Neural progenitor cell (in vitro differentiated cells): ENCODE measurements around the gene RAB24. TPM values are rescaled to one million over a fixed set of nuclear protein-coding genes. Genes with fewer than 3 reads are reported as not detected.

Experiments
- DNase-seq: peaks from one replicate; pipeline ENCODE4 v3.0.0-alpha.2; 2016; ENCODE audit warnings: low spot score
- H2AFZ ChIP-seq: fragments of 200-600 bp; sonication (generic); replicated peaks from 2 replicates; pipeline ENCODE4 v1.6.1; 2016; ENCODE audit warnings: antibody characterized with exemption
- H3F3A ChIP-seq: fragments of 200-600 bp; sonication (generic); 2 replicates; pipeline ENCODE4 v1.6.1; 2016; ENCODE audit warnings: antibody characterized with exemption, low read depth
- H3K27ac ChIP-seq: fragments of 200-600 bp; sonication (generic); 2 replicates; pipeline ENCODE4 v1.5.1; 2016; ENCODE audit warnings: mild to moderate bottlenecking
- H3K27me3 ChIP-seq: fragments of 200-600 bp; sonication (generic); 2 replicates; pipeline ENCODE4 v1.6.1; 2016; ENCODE audit warnings: mild to moderate bottlenecking, moderate library complexity
- H3K36me3 ChIP-seq: fragments of 200-600 bp; sonication (generic); 2 replicates; pipeline ENCODE4 v1.5.1; 2016
- H3K4me1 ChIP-seq: fragments of 200-600 bp; sonication (generic); 2 replicates; pipeline ENCODE4 v1.6.1; 2016; ENCODE audit warnings: mixed run types
- H3K4me2 ChIP-seq: fragments of 200-600 bp; sonication (generic); 2 replicates; pipeline ENCODE4 v1.6.1; 2016
- H3K4me3 ChIP-seq: fragments of 200-600 bp; sonication (generic); 2 replicates; pipeline ENCODE4 v1.5.1; 2016
- H3K79me2 ChIP-seq: fragments of 200-600 bp; sonication (generic); 2 replicates; pipeline ENCODE4 v1.6.1; 2016; ENCODE audit warnings: low read depth
- H3K9ac ChIP-seq: fragments of 200-600 bp; sonication (generic); 2 replicates; pipeline ENCODE4 v1.6.1; 2016
- H3K9me3 ChIP-seq: fragments of 200-600 bp; sonication (generic); 2 replicates; pipeline ENCODE4 v1.5.1; 2016; ENCODE audit warnings: low read depth
- H4K20me1 ChIP-seq: fragments of 200-600 bp; sonication (generic); 2 replicates; pipeline ENCODE4 v1.6.1; 2016; ENCODE audit warnings: low read depth
- H3K27ac Mint-ChIP-seq: 3 replicates; pipeline ENCODE4 v1.8.0; 2021; ENCODE audit warnings: mixed read lengths
- H3K27me3 Mint-ChIP-seq: 2 replicates; pipeline ENCODE4 v1.8.0; 2022; ENCODE audit warnings: low read depth, mild to moderate bottlenecking, inconsistent platforms, moderate library complexity, mixed read lengths; ENCODE audit not compliant: insufficient read depth
- H3K36me3 Mint-ChIP-seq: 3 replicates; pipeline ENCODE4 v1.8.0; 2021; ENCODE audit warnings: mixed read lengths
- H3K4me1 Mint-ChIP-seq: 3 replicates; pipeline ENCODE4 v1.8.0; 2021; ENCODE audit warnings: mixed read lengths
- H3K4me3 Mint-ChIP-seq: 3 replicates; pipeline ENCODE4 v1.8.0; 2021; ENCODE audit warnings: mild to moderate bottlenecking, moderate library complexity, mixed read lengths
- H3K9me3 Mint-ChIP-seq: 3 replicates; pipeline ENCODE4 v1.8.0; 2020; ENCODE audit warnings: mixed read lengths
- CTCF ChIP-seq: fragments of 200-600 bp; sonication (generic); IDR thresholded peaks from 2 replicates; pipeline ENCODE4 v1.5.1; 2017; ENCODE audit warnings: antibody characterized with exemption, mild to moderate bottlenecking
- EZH2 ChIP-seq: fragments of 200-600 bp; sonication (generic); IDR thresholded peaks from 2 replicates; pipeline ENCODE4 v1.6.1; 2017; ENCODE audit warnings: antibody characterized with exemption, mild to moderate bottlenecking, moderate library complexity
- EZH2phosphoT487 ChIP-seq: fragments of 200-600 bp; sonication (generic); IDR thresholded peaks from 2 replicates; pipeline ENCODE4 v1.6.1; 2017; ENCODE audit warnings: antibody characterized with exemption
- total RNA-seq: library from RNA; depleted of rRNA; stranded (reverse); fragments of >200 nt; gene quantifications from 2 replicates; pipeline ENCODE4 v1.2.3, GENCODE V29; 2015; ENCODE audit warnings: low replicate concordance

RAB24 gene
- total RNA-seq, 1 donor from 2014 or later, result 4.3 TPM

- Mint-ChIP-seq H3K4me1 (peaks cover 27% of the 10 kb centered on the region), H3K4me3 (peak overlapping the region; percentile 92), H3K27ac (no peak overlapping the region), H3K9me3 (no peaks in the 10 kb centered on the region), H3K27me3 (peaks cover 6% of the 10 kb centered on the region), H3K36me3 (peaks cover 22% of the 10 kb centered on the region)
- Histone ChIP-seq H3K9ac (no peak overlapping the region), H3K9me3 (no peaks in the 10 kb centered on the region), H2AFZ (no peak overlapping the region), H3F3A (peaks cover 60% of the 10 kb centered on the region), H3K79me2 (peaks cover 22% of the 10 kb centered on the region), H3K4me3 (no peak overlapping the region), H3K27ac (no peak overlapping the region), H3K4me1 (no peaks in the 10 kb centered on the region), H4K20me1 (peaks cover 69% of the 10 kb centered on the region), H3K27me3 (peaks cover 7% of the 10 kb centered on the region), H3K4me2 (no peak overlapping the region), H3K36me3 (peaks cover 3% of the 10 kb centered on the region)
- DNase-seq, result no peak
- TF ChIP-seq CTCF (no peak), EZH2 (no peak), EZH2phosphoT487 (no peak)
These were observed 1.9 kb downstream of the RAB24 start for GRCh38 chr5:177301503-177302165.

GRCh38 chr5:177300951-177301350 is 2.6 kb downstream of the RAB24 start:
- Histone ChIP-seq H3K27me3 (peaks cover 7% of the 10 kb centered on the region), H4K20me1 (peaks cover 70% of the 10 kb centered on the region), H3K79me2 (peaks cover 22% of the 10 kb centered on the region), H3K27ac (no peak overlapping the region), H3K36me3 (peaks cover 3% of the 10 kb centered on the region), H3K4me3 (no peak overlapping the region), H3K9me3 (no peaks in the 10 kb centered on the region), H2AFZ (no peak overlapping the region), H3F3A (peaks cover 61% of the 10 kb centered on the region), H3K4me1 (no peaks in the 10 kb centered on the region), H3K4me2 (no peak overlapping the region), H3K9ac (no peak overlapping the region)
- Mint-ChIP-seq H3K4me3 (peak overlapping the region; percentile 35), H3K9me3 (no peaks in the 10 kb centered on the region), H3K4me1 (peaks cover 27% of the 10 kb centered on the region), H3K27me3 (peaks cover 6% of the 10 kb centered on the region), H3K27ac (no peak overlapping the region), H3K36me3 (peaks cover 19% of the 10 kb centered on the region)
- TF ChIP-seq CTCF (no peak), EZH2phosphoT487 (no peak), EZH2 (no peak)
- DNase-seq, result no peak

GRCh38 chr5:177300236-177300880 is 3.2 kb downstream of the RAB24 start:
- H3K79me2 ChIP-seq, result peaks cover 17% of the 10 kb centered on the region
- DNase-seq, result no peak
- H3K27ac Mint-ChIP-seq, result no peak overlapping the region
- H3F3A ChIP-seq, result peaks cover 61% of the 10 kb centered on the region
- no peak overlapping the region for H3K9ac ChIP-seq
- peaks cover 27% of the 10 kb centered on the region for H3K4me1 Mint-ChIP-seq
- no peak overlapping the region for H3K4me3 Mint-ChIP-seq
- H3K4me2 ChIP-seq, result no peak overlapping the region
- no peaks in the 10 kb centered on the region for H3K4me1 ChIP-seq
- H3K36me3 ChIP-seq, result peaks cover 3% of the 10 kb centered on the region
- H3K9me3 ChIP-seq, result no peaks in the 10 kb centered on the region
- H3K9me3 Mint-ChIP-seq, result no peaks in the 10 kb centered on the region
- H3K36me3 Mint-ChIP-seq, result peaks cover 15% of the 10 kb centered on the region
- H3K27me3 Mint-ChIP-seq, result peaks cover 6% of the 10 kb centered on the region
- H3K4me3 ChIP-seq, result no peak overlapping the region
- no peak overlapping the region for H3K27ac ChIP-seq
- H3K27me3 ChIP-seq, result peaks cover 7% of the 10 kb centered on the region
- no peak overlapping the region for H2AFZ ChIP-seq
- peaks cover 66% of the 10 kb centered on the region for H4K20me1 ChIP-seq
- TF ChIP-seq EZH2 (no peak), EZH2phosphoT487 (no peak), CTCF (no peak)
